ENCODE measurements around the gene ZNF239.

- no peak for TF ChIP-seq CTCF (IDR thresholded peaks at IDR 0.05; ENCODE audit: extremely low read depth in 1 of 2, insufficient read depth in 1 of 2, low read depth in 1 of 2, low read length in 2 of 2)
- TF ChIP-seq POLR2AphosphoS5 (IDR thresholded peaks at IDR 0.05; ENCODE audit: insufficient read depth, low read depth, low read length), result no peak
- TF ChIP-seq FOS (IDR thresholded peaks at IDR 0.05; ENCODE audit: borderline replicate concordance, insufficient read depth, low read length), result no peak
- TF ChIP-seq JUN (IDR thresholded peaks at IDR 0.05; ENCODE audit: borderline replicate concordance, insufficient read depth, insufficient read length, low read depth), result no peak
- TF ChIP-seq EZH2 (IDR thresholded peaks at IDR 0.05; ENCODE audit: borderline replicate concordance, low read depth, low read length, severe bottlenecking), result no peak
Measured at GRCh38 chr10:43610636-43611035, 36.2 kb upstream of the ZNF239 start.
